Globus pallidus (tissue), 1 donor: ENCODE data around the gene TSPYL6.
A peak's percentile ranks its signal among the peaks of the same experiment; 100 is the strongest.
"Not testable (repeated sequence)": the region's sequence is repeated elsewhere in the genome, so short reads cannot be mapped to it uniquely, and the experiment has no call there.

Source experiments
- DNase-seq: peaks from one replicate; pipeline ENCODE4 v3.0.0-alpha.2; 2015; ENCODE audit warnings: low spot score

The TSPYL6 gene

DNA sequence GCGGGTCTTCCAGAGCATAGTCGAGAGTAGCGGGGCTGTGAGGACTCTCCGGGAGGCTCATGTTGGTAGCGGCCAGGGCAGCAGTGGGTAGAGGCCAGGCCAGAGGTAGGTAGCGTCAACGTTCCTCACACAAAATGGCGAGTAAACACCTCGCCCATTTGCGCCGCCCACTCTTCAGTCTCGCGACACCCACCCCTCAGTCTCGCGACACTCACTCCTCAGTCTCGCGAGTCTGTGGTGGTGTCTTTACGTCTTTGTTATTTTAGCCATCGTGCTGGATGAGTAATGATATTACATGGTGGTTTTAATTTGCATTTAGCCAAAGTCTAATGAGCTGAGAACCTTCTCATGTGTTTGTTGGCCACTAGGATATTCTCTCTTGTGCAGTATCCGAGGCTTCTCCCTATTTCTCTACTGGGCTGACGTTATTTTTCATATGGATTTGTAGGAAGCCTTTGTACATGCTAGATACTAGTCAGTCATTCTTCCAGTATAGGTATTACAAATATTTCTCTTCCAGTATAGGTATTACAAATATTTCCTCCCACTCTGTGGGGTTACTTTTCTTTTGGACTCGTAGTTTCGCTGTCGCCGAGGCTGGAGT, at the start of gene TSPYL6:
Gene TSPYL6, minus strand, starts transcription at position 139 of the 604 bp plus-strand sequence. Its CDS starts 78 bp downstream, at position 61.
- DNase-seq = no peak

DNA sequence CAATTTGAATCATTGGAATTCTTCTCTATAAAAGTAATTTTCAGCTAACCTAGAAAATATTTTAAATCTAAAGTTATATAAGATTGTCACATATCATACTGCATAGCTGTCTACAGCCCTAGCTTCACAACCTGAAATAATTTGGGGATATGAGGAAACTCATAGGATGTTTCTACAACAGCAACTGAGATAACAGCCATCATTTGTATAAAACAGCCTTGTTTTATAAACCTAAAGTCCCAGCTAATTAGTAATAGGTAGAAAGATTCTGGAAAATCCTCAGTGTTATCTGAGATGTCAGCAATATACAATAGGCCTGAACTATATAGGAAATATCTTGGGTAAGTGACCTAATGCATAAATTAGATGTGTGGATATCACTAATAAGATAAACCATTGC, 47.6 kb upstream of the TSPYL6 start:
- no peak for DNase-seq

DNA sequence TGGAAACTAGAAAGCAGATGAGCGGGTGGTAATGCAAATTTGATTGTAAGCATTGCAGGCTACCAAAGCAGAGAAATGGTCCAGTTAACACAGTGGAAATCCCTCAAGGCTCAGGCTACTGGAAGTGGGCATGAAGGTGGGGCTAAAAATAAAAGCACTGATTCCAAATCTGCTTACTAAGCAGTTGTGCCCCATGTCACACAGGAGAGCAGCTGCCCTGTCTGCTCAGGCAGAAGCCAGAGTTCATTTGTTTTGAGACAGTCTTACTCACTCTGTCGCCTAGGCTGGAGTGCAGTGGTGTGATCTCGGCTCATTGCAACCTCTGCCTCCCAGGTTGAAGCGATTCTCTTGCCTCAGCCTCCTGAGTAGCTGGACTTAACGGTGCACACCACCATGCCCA, 42.5 kb upstream of the TSPYL6 start:
- no peak for DNase-seq

DNA sequence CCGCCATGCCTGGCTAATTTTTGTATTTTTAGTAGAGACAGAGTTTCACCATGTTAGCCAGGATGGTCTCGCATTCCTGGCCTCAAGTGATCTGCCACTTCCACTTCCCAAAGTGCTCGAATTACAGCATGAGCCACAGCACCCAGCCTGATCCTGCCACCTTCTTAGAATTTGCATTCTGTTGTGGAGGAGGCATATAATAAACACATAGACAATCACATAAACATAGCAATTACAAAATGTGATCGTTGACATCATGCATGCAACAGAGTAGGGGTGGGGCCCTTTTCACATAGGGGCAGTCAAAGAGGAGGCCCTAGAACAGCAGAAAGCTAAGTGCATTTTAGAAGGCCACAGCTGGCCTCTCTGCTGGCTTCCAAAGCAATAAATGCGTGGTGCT, 39.9 kb upstream of the TSPYL6 start:
- DNase-seq = no peak

DNA sequence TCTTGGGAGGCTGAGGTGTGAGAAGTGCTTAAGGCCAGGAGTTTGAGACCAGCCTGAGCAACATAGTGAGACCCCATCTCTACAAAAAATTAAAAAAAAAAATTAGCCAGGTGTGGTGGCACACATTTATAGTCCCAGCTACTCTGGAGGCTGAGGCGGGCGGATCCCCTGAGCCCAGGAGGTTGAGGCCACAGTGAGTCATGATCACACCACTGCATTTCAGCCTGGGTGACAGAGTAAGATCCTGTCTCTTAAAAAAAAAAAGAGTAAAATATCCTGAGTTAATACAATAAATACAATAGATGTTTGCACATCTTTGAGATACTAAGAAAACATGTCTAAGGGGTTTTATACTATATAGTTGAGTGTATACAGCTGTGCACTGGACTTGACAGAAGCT, 38.6 kb upstream of the TSPYL6 start:
- DNase-seq = not testable (repeated sequence)

DNA sequence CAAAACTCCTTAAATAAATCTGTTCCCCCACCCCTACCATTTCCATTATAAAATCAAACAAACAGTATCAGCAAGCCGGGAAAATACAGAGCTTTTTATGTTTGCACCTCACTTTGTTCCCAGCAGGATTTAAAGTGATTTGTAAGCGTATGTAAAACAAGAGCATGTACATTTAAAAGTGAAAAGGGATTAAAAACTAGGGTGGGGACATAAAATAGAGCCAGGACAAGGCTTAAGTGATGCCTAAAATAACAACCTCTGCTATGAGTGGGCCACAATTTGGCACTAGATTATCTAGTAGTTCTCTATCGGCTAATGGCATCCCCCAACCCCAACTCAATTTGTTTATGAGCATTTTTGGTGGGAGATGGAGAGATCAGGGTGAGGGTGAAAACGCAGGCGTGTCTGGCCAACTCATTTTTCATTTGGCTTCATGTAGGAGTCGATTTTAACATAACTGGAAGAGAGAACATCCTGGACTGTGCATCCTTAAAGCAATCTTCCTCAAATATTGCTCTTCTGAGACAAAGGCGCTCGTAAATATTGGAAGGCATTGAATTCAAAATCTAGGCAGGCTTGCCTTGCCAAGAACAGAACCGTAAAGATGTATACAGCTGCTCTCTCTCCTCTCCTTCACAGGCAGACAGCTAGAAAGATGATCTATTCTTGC, 34.5 kb upstream of the TSPYL6 start:
- no peak for DNase-seq

DNA sequence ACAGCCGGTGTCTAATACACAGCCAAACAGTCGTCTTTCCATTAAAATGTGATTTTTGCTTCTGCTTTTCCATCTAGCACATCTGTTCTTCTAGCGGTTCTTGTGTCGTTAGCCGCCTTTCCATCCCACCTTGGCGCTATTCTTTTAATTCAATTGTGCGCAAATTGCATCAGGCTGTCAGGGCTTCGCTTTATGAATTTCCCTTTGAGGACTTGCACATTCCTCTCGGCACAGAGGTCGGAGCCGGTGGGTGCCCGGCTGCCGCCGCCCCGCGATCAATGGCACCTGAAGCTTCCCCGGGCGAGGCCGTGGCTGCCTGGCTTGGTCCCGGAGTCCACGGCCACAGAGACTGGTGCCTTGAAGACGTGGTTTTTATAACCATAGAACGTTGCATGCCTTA, 33.9 kb upstream of the TSPYL6 start:
- DNase-seq = no peak

DNA sequence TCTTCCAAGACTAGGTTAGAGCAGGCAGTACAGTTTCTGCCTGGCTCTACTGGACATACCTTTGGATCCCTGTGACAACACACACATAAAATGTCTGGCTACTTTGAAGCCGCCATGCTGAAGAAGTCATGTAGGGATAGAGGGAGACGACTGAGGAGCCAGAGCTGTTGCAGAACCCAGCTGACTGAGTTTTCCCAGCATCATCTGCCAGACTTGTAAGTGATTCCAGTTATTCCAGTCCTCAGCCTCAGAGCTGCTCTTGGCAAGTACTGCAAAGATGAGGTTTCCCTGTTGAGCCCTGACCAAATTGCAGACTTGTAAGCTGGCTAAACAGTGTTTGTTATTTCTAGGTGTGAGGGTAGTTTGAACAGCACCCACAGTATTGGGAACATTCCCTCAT, 31.5 kb upstream of the TSPYL6 start:
- DNase-seq = no peak

DNA sequence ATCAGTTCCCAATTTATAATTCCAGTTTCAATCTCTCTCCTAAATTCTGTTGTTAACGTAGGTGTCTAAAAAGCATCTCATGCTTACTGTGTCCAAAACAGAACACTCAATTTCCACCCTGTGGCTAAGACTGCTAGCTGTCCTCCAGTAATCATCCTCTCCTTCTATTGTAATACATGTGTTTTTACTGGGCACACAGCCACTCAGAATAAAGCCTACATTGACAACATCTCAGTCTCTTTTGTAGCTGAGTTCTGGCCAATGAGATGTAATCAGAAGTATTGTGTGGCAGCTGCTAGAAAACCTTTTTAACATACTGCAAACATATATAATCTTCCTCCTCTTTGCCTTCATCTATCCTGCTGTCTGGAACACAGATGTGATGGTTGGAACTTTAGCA, 29.4 kb upstream of the TSPYL6 start:
- DNase-seq = peak; percentile 71

DNA sequence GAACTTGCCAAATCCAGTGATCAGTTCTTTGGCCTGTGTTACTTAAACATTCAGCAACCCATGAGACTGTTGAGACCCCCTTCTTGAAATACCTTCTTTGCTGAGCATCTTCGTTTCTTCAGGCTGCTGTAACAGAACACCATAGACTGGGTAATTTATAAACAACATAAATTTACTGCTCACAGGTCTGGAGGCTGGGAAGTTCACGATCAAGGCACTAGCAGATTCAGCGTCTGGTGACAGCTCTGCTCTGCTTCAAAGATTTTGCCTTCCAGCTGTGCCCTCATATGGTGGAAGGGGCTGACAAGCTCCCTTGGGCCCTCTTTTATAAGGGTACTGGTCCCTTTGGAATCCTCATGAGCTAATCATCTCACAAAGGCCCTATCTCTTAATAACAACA, 28.8 kb upstream of the TSPYL6 start:
- no peak for DNase-seq

DNA sequence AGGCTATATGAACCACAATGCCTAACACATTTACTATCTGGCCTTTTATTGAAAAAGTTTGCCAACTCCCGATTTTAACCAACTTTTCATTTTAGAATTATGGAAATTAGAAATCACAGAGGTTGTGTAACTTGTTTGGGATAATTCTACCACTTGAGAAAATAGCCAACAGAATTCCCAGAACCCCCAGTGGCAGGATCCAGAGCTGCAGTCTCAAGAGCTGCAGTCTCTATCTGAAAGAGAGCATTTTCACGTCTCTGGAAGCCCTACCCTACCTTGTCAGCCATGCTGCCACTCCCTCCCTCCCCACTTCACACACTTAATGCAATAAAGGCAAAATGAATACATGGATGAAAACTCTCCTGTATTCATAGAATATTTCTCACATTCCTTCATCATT, 23.4 kb upstream of the TSPYL6 start:
- no peak for DNase-seq

DNA sequence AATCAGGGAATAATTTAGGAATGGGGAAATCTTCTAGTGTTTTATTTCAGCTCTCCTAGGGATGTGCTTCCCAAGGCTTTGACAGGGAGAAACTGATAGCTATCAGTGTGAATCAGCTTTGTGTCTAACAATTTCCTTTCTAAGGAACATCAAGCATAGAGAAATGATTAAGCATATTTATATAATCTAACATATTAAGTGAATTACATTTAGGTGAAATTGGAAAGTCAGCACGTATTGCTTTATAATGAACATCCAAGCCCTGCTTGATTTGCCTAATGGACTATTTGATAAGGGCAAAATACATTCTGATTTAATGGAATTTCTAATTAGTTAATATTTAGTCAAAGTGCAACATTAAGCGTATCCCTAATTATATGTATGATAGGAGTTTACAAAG, 19.5 kb upstream of the TSPYL6 start:
- DNase-seq = no peak

DNA sequence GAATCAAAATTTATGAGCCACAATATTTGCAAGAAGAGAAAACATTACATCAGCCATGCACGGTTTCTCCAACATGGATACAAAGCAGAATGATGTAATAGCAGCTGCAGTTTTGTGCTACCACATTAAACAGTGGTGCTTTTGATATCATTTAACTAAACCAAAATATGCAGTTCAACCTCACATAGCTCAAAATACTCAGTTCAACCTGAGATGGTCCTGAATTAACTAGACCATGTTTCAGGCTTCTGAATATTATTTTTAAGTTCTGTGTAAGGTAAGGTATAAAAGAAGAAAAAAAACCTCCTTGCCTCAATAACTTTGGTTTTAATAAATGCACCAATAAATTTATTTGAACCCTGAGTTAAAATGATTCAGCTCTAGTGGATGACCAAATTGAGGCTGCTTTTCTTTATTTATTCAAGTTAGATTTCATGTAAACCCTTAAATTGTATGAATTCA, 18.8 kb upstream of the TSPYL6 start:
- DNase-seq = peak; percentile 64

DNA sequence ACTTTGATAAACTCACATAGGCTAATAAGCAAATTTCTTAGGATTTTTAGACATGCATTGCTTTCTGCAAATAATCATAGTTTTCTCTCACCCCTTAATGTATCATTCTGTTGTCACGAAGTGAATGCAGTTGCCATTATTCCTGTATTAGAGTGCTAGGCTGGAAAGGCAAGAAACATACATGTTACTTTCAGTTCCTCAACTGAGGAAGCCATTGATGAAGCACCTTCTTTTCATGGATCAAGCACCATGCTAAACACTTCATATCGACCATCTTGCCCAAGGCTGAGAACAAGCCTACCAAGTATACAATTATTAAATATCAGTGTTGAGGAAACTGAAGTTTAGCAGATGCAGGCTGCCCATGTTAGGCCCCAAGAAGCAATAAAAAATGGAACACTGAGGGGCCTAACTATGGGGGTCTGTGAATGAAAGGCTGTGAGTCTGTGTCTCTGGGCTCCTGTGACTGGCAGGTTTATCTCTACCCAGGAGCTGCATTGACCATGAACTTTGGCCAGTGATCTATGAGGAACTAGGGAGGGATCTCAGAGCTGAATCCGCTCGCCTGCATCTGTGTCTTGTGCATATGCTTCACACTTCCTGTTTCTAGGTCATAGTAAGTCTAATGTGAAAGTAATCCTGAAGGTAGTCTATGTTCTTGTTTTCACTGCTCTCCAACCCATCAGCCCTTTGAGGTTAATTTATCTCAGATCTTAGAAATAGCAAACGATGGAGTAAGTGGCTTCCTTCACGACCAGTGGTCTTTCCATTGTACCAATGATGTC, 16.0 kb upstream of the TSPYL6 start:
- no peak for DNase-seq

DNA sequence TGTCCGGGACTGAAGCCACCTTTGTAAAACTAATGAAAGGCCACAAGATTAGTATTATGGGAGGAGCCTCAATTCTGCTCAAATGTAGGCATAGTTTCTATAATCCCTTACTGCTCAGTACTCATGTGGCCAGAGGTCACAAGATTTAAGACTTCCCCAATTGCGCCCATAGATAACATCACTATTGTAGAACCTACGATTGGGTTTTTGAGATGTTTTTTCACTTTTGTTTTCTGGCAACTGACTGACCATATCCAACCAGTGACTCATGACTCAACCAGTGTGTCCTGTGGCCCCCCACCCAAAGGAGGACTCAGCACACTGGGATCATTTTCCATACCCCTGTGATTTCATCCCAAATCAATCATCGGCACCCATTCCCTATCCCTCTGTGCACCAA, 15.2 kb upstream of the TSPYL6 start:
- no peak for DNase-seq

DNA sequence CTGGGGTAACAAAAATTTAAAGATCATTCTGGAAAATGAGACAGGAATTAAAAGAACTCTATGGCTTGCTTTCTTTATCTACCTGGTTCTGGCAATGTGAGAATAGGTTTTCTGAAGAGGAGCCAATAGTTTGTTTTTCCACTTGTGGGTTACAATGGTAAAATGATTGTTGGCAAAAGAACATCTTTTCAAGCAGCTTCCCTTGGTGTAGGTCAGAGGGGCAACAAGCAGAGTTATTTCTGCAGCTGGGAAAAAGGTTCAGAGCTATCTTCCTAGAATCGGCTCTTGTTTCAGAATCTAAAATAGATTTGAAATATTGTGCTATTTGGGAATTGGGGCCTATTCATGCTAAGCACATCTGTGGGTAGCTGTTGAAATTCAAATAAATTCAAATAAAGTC, 11.5 kb upstream of the TSPYL6 start:
- no peak for DNase-seq

DNA sequence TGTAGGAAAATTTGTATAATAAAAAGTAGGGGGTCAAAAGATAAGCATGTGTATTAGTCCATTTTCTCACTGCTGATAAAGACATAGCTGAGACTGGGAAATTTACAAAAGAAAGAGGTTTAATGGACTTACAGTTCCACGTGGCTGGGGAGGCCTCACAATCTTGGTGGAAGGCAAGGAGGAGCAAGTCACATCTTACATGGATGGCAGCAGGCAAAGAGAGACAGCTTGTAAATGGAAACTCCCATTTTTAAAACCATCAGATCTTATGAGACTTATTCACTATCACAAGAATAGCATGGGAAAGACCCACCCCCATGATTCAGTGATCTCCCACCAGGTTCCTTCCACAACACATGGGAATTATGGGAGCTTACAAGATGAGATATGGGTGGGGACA, 9.1 kb upstream of the TSPYL6 start:
- DNase-seq = not testable (repeated sequence)

DNA sequence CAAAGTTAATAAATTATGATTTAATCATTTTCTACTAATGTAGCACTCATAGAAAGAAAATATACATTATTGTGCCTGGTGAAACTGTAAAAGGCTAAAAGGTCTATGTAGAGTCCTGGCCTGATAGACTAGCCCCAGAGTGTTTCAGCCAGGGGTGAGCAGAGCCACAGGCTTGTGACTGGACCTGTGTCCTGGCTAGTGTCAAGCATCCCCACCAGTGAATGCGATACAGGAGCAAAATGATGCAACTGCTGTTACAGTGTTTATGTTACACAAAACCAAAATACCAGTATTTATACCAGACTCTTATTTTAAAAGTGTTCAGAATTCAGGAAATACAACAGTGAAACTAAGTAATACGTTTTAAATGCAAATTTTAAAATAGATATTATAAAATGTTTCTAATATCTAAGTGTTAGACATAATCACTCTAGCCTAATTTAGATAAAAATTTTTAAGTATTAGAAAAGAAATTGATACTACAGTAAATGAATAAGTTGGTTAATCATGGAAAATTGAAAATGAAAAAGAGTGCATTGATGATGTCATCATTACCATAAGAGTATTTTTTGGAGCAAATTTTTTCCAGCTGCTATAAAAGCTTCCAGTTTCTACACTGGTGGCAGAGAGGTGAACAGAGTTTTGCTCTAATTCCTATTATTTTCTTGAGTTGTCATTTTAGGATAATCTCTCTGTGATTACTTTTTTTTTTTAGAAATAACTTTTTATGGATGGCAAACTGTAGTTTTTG, 6.2 kb upstream of the TSPYL6 start:
- no peak for DNase-seq

DNA sequence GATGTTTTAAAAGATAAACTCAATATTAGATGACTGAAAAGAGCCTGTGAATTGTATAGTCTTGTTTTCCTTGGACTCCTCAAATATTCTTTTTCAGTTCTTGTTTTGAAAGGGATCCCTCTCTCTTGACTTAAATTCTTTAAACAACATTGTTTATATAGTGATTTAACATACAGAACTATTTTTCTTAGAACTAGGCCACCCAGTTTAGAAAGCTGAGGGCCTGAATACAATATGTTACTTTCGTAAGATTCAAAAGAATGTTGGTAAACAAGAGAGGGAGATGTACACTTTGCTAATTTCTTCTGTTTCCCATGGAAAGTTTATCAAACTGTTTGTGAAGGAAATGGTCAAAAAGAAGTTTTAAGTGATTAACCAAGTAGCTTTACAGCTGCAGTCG, 5.5 kb upstream of the TSPYL6 start:
- DNase-seq = no peak

DNA sequence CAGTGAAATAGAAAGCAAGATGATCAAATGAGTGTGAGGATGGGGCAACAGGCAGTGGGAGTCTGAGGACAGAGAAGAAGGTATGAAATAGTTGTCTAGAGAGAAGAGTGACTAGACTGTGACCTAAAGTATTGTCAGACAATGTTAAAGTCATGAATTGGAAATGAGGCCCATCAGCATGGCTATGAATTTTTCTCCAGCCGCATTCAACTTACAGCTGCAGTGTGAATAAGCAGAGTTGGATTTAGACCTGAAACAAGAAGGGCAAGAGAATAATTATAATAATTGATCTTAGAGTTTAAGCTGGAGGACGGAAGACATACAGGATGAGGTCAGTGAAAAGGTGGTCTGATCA, 4.2 kb upstream of the TSPYL6 start:
- DNase-seq = no peak

DNA sequence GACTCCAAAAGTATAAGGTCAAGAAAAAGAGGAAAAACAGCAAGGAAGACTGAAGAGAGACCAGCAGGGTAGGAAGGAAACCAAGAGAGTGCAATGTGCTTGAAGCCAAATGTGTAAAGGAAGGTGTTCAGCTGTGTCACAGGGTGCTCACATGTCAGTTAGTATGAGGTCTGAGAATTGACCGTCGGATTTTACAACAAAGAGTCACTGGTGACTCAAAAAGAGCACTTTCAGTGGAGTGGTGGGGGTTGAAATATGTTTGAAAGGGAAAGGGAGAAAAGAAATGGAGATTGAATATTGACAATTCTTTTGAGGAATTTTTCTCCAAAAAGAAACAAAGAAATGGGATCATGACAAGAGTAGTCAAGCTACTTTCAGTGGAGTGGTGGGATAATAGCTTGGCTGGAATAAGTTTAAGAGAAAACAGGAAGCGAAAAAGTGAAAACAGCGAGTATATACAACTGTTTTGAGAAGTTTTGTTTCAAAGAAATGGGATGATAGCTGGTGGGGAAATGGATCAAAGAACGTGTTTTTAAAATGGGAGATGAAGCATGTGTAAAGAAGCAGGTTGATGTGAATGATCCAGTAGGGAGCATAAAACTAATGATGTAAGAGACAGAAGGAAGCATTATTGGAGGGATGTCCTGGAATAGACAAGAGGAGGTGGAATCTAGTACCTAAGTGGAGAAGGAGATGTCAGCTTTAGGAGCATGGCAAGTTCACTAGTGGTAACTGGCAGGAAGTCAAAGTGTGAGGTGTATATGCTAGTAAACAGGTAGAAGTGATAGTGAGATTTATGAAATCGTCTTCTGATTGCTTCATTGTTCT, 3.6 kb upstream of the TSPYL6 start:
- no peak for DNase-seq

DNA sequence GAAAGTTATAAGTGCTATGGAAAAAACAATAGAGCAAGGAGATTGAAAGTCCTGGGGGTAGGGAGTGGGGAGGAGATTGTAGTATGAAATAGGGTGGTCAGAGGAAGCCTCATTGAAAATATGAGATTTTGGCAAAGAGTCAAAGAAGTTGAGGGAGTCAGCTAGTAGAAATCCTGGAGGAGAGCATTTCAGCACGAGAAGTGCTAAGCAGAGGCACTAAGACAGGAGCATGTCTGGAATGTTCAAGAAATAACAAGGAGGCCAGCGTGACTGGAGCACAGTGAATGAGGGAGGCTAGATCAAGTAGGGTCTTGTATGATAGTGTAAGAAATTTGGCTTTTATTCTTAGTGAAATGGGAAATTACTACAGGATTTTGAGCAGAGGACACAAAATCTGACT, 2.1 kb upstream of the TSPYL6 start:
- DNase-seq = no peak
